ENCODE results near the gene PHACTR1. TPM values are rescaled to one million over a fixed set of nuclear protein-coding genes. Genes with fewer than 3 reads are reported as not detected.

Gene PHACTR1
- total RNA-seq, 1 experiment from 2014 or later: not detected

- Histone ChIP-seq H3K4me1 (ENCODE audit: insufficient read depth, low read length) (no peaks in the 10 kb centered on the region), H3K9ac (ENCODE audit: low read length) (no peak overlapping the region), H2AFZ (ENCODE audit: low read length) (no peak overlapping the region), H3K27me3 (ENCODE audit: low read length) (peaks cover 67% of the 10 kb centered on the region), H4K20me1 (ENCODE audit: low read length) (no peaks in the 10 kb centered on the region), H3K79me2 (ENCODE audit: low read length) (no peaks in the 10 kb centered on the region), H3K4me2 (ENCODE audit: low read length) (no peak overlapping the region), H3K36me3 (ENCODE audit: low read depth, low read length) (no peaks in the 10 kb centered on the region), H3K9me3 (ENCODE audit: low read length) (no peaks in the 10 kb centered on the region), H3K4me3 (ENCODE audit: low read length) (no peak overlapping the region), H3K9me2 (replicated peaks; ENCODE audit: low read length) (no peaks in the 10 kb centered on the region), H3F3A (ENCODE audit: low read length, unreplicated experiment) (no peaks in the 10 kb centered on the region), H3K27ac (ENCODE audit: low read length) (no peak overlapping the region)
- intact Hi-C loops (cut with micrococcal nuclease): no loop called here
- ChIA-PET POLR2A (ENCODE audit: unreplicated experiment) (no interaction called here), CTCF (no interaction called here)
- TF ChIP-seq CTCF (conservative IDR thresholded peaks at IDR 0.05; ENCODE audit: low read depth, low read length) (no peak), EZH2 (IDR thresholded peaks at IDR 0.05; ENCODE audit: low read length, unreplicated experiment) (no peak), EZH2phosphoT487 (IDR thresholded peaks at IDR 0.05; ENCODE audit: borderline replicate concordance, low read length) (no peak)
- BruUV-seq (replicated peaks): no TSS peak
- DNase-seq (no peak), ATAC-seq (no peak)
Observed at GRCh38 chr6:12865671-12866181, 149.2 kb downstream of the PHACTR1 start.

DNA sequence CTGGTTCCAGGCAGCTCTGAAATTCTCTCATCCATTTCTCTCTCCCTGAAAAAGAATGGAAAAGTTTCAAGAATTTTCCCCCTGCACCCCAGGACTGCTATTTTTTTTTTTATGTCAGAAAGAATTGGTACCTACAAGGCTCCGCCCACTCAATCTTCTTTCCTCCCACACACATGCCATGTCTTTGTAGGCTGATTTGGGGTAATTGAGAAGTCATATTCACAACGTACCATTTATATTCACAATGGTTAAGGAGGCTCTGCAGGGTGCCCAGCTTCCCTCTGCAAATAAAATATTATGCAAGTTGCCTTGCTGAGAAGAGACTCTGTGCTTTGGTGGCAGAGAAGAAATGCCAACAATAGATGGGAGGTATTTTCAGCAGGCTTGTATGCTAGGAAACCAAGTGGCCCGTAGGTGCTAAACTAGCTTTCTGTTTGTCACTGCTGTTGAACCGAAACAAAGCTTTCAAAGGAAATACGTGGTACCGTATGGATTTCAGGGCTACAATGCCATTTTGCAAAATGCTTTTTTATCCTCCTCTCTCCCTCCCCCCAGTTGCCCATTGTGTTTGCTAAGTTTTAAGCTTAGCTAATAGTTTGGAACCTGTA, 150.0 kb downstream of the PHACTR1 start:
- H3K9ac ChIP-seq (ENCODE audit: low read length): no peak overlapping the region
- POLR2A ChIA-PET (ENCODE audit: unreplicated experiment): no interaction called here
- no peaks in the 10 kb centered on the region for H3K9me2 ChIP-seq (replicated peaks; ENCODE audit: low read length)
- H2AFZ ChIP-seq (ENCODE audit: low read length): no peak overlapping the region
- H3K79me2 ChIP-seq (ENCODE audit: low read length): no peaks in the 10 kb centered on the region
- peaks cover 74% of the 10 kb centered on the region for H3K27me3 ChIP-seq (ENCODE audit: low read length)
- no peak overlapping the region for H3K4me3 ChIP-seq (ENCODE audit: low read length)
- H3K4me2 ChIP-seq (ENCODE audit: low read length): no peak overlapping the region
- intact Hi-C loops (cut with micrococcal nuclease): no loop called here
- H3K27ac ChIP-seq (ENCODE audit: low read length): no peak overlapping the region
- no peaks in the 10 kb centered on the region for H3F3A ChIP-seq (ENCODE audit: low read length, unreplicated experiment)
- ATAC-seq: no peak
- TF ChIP-seq EZH2 (IDR thresholded peaks at IDR 0.05; ENCODE audit: low read length, unreplicated experiment) (no peak), EZH2phosphoT487 (IDR thresholded peaks at IDR 0.05; ENCODE audit: borderline replicate concordance, low read length) (no peak), CTCF (conservative IDR thresholded peaks at IDR 0.05; ENCODE audit: low read depth, low read length) (no peak)
- H3K9me3 ChIP-seq (ENCODE audit: low read length): no peaks in the 10 kb centered on the region
- BruUV-seq (replicated peaks): no TSS peak
- no peaks in the 10 kb centered on the region for H3K4me1 ChIP-seq (ENCODE audit: insufficient read depth, low read length)
- H4K20me1 ChIP-seq (ENCODE audit: low read length): no peaks in the 10 kb centered on the region
- DNase-seq: no peak
- CTCF ChIA-PET: no interaction called here
- H3K36me3 ChIP-seq (ENCODE audit: low read depth, low read length): no peaks in the 10 kb centered on the region

- ATAC-seq (no peak), DNase-seq (no peak)
- intact Hi-C loops (cut with micrococcal nuclease): no loop called here
- Histone ChIP-seq H3F3A (ENCODE audit: low read length, unreplicated experiment) (no peaks in the 10 kb centered on the region), H3K79me2 (ENCODE audit: low read length) (no peaks in the 10 kb centered on the region), H3K4me3 (ENCODE audit: low read length) (no peak overlapping the region), H3K4me1 (ENCODE audit: insufficient read depth, low read length) (no peaks in the 10 kb centered on the region), H3K27ac (ENCODE audit: low read length) (no peak overlapping the region), H3K4me2 (ENCODE audit: low read length) (no peak overlapping the region), H3K9ac (ENCODE audit: low read length) (no peak overlapping the region), H3K9me3 (ENCODE audit: low read length) (no peaks in the 10 kb centered on the region), H3K36me3 (ENCODE audit: low read depth, low read length) (no peaks in the 10 kb centered on the region), H3K27me3 (ENCODE audit: low read length) (peaks cover 66% of the 10 kb centered on the region), H2AFZ (ENCODE audit: low read length) (no peak overlapping the region), H3K9me2 (replicated peaks; ENCODE audit: low read length) (no peaks in the 10 kb centered on the region), H4K20me1 (ENCODE audit: low read length) (no peaks in the 10 kb centered on the region)
- POLR2A ChIA-PET (ENCODE audit: unreplicated experiment): no interaction called here
- no TSS peak for BruUV-seq (replicated peaks)
- CTCF ChIA-PET: no interaction called here
- TF ChIP-seq CTCF (conservative IDR thresholded peaks at IDR 0.05; ENCODE audit: low read depth, low read length) (no peak), EZH2 (IDR thresholded peaks at IDR 0.05; ENCODE audit: low read length, unreplicated experiment) (no peak)
Observed at GRCh38 chr6:12869816-12870432, 153.4 kb downstream of the PHACTR1 start.

Data from PC-3 (cell line).